GM21526 (cell line): ENCODE measurements around the gene AKAIN1.

Experiments
- ATAC-seq: cut with Tn5 transposase; IDR thresholded peaks from one replicate; pipeline ENCODE4 v1.9.1; 2021; ENCODE audit warnings: moderate library complexity; ENCODE audit not compliant: unreplicated experiment, low FRiP score

Gene AKAIN1

GRCh38 chr18:5103286-5103685 is 93.8 kb downstream of the AKAIN1 start:
- no peak for ATAC-seq

GRCh38 chr18:5097116-5097703 is 99.8 kb downstream of the AKAIN1 start:
- no peak for ATAC-seq

GRCh38 chr18:5095239-5095638 is 101.8 kb downstream of the AKAIN1 start:
- ATAC-seq: no peak

- ATAC-seq: no peak
Measured at GRCh38 chr18:5093902-5094301, 103.2 kb downstream of the AKAIN1 start.
